ENCODE data around the gene PAN3. TPM values are rescaled to one million over a fixed set of nuclear protein-coding genes. Genes with fewer than 3 reads are reported as not detected.

The PAN3 gene
- total RNA-seq, 4 donors from 2014 or later = 49.5 to 74.0 (median 54.4) TPM

DNA sequence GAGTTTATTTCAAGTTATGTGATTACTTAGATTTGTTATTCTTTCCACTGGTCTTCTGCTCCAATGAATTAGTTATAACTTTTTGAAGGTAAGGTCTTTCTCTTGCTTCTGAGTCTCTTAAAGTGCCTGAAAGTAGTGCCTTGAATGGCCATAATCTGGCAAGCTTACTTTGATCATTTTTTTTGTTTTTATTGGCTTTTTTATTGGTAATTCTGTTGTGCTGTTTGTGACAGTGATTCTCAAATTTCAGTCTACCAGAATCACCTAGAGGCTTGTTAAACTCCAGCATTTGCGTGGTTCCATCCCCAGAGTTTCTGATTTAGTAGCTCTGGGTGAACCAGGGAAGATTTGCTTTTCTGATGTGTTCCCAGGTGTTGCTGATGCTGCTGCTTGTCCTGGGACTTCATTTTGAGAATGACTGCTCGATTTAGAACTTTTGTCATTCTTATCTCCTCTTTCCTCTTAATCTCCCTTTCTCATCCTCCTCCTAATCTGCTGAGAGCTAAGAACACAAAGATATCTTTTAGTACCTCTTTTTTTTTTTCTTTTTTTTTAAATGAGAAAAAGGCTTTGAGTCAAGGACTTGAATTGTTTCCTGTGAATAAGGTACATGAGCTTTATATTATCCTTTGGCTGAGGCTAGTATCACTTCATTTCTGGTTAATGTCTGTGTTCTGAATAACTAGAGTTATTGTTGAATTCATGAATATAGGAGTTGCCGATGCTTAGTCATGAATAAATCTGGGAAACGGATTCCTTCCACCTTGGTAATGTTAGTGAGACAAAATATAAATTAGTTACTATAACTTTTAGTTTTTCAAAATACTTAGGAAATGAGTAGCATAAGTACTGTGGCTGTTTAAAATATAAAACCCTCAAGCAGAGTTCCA, 91.4 kb downstream of the PAN3 start:
- Histone ChIP-seq H3K27me3 (no peaks in the 10 kb centered on the region), H3K9me3 (no peaks in the 10 kb centered on the region), H3K36me3 (no peaks in the 10 kb centered on the region), H3K4me1 (no peaks in the 10 kb centered on the region), H3K27ac (no peak overlapping the region), H3K4me3 (replicated peaks in 1 of 3) (no peak overlapping the region)
- intact Hi-C loops (cut with DNase I) = no loop called here
- DNase-seq = no peak
- WGBS, 2 donors = 90% methylated on average over 4 of the region's 4 CpGs
- TF ChIP-seq CTCF (IDR thresholded peaks at IDR 0.05) (no peak), POLR2A (IDR thresholded peaks at IDR 0.05) (no peak)

DNA sequence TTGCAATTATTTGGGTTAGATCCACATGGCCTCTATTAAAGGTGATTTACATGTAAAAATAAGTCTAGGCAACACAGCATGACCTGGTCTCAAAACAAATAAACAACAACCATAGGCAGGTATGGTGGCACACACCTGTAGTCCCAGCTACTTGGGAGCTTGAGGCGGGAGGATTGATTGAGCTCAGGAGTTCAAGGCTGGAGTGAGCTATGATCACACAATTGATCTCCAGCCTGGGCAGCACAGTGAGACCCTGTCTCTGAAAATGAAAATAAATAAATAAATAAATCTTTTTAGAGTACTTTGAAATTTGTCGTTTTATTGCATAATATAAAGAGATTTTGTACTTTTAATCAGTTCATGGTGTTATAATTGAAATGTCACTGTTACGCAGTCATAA, 93.3 kb downstream of the PAN3 start:
- no peak for TF ChIP-seq CTCF (IDR thresholded peaks at IDR 0.05)
- TF ChIP-seq POLR2A (IDR thresholded peaks at IDR 0.05) = no peak
- DNase-seq = no peak
- WGBS, 2 donors = 97 to 98% methylated on average over 3 of the region's 3 CpGs
- no peaks in the 10 kb centered on the region for H3K9me3 ChIP-seq
- H3K27me3 ChIP-seq = no peaks in the 10 kb centered on the region
- no peaks in the 10 kb centered on the region for H3K4me1 ChIP-seq
- H3K27ac ChIP-seq = no peak overlapping the region
- H3K4me3 ChIP-seq (replicated peaks in 1 of 3) = no peak overlapping the region
- intact Hi-C loops (cut with DNase I) = no loop called here
- H3K36me3 ChIP-seq = no peaks in the 10 kb centered on the region

- Histone ChIP-seq H3K36me3 (no peaks in the 10 kb centered on the region), H3K9me3 (no peaks in the 10 kb centered on the region), H3K4me1 (no peaks in the 10 kb centered on the region), H3K27me3 (no peaks in the 10 kb centered on the region), H3K4me3 (replicated peaks in 1 of 3) (no peak overlapping the region), H3K27ac (no peak overlapping the region)
- intact Hi-C loops (cut with DNase I) = no loop called here
- 83 to 87% methylated on average over 2 of the region's 2 CpGs for WGBS, 2 donors
- TF ChIP-seq CTCF (IDR thresholded peaks at IDR 0.05) = no peak
- no peak for TF ChIP-seq POLR2A (IDR thresholded peaks at IDR 0.05)
- no peak for DNase-seq
Measured at GRCh38 chr13:28237944-28238343, 99.6 kb downstream of the PAN3 start.

GRCh38 chr13:28239374-28239773, 101.0 kb downstream of the PAN3 start:
- no peak overlapping the region for H3K27ac ChIP-seq
- H3K9me3 ChIP-seq = no peaks in the 10 kb centered on the region
- intact Hi-C loops (cut with DNase I) = no loop called here
- H3K36me3 ChIP-seq = no peaks in the 10 kb centered on the region
- 51 to 75% methylated on average over 2 of the region's 2 CpGs for WGBS, 2 donors
- H3K4me1 ChIP-seq = no peaks in the 10 kb centered on the region
- H3K4me3 ChIP-seq (replicated peaks in 1 of 3) = no peak overlapping the region
- H3K27me3 ChIP-seq = no peaks in the 10 kb centered on the region
- TF ChIP-seq CTCF (IDR thresholded peaks at IDR 0.05) (no peak), POLR2A (IDR thresholded peaks at IDR 0.05) (no peak)
- no peak for DNase-seq

GRCh38 chr13:28245465-28245864, 107.1 kb downstream of the PAN3 start:
- no peaks in the 10 kb centered on the region for H3K4me1 ChIP-seq
- WGBS, 2 donors = 89 to 90% methylated on average over 2 of the region's 2 CpGs
- H3K36me3 ChIP-seq = no peaks in the 10 kb centered on the region
- H3K4me3 ChIP-seq (replicated peaks in 1 of 3) = no peak overlapping the region
- H3K27ac ChIP-seq = no peak overlapping the region
- H3K9me3 ChIP-seq = no peaks in the 10 kb centered on the region
- TF ChIP-seq CTCF (IDR thresholded peaks at IDR 0.05) (no peak), POLR2A (IDR thresholded peaks at IDR 0.05) (no peak)
- H3K27me3 ChIP-seq = no peaks in the 10 kb centered on the region
- DNase-seq = no peak
- intact Hi-C loops (cut with DNase I) = no loop called here
